GM23338 (cell line): Measurements from ENCODE around the gene MAD1L1. TPM values are rescaled to one million over a fixed set of nuclear protein-coding genes. Genes with fewer than 3 reads are reported as not detected.

Experiments
- ATAC-seq: fragments of 200-7000 bp; cut with Tn5 transposase; 3 replicates; pipeline ENCODE4 v1.9.1; 2020
- DNase-seq: peaks from one replicate; pipeline ENCODE4 v3.0.0-alpha.2; 2015; ENCODE audit warnings: low spot score
- H2AFZ ChIP-seq: fragments of 200-600 bp; sonication (generic); 2 replicates; pipeline ENCODE4 v1.8.0; 2016; ENCODE audit warnings: antibody characterized with exemption, mild to moderate bottlenecking, moderate library complexity
- H3F3A ChIP-seq: fragments of 200-600 bp; sonication (generic); replicated peaks from 2 replicates; pipeline ENCODE4 v1.8.0; 2017; ENCODE audit warnings: antibody characterized with exemption, mixed run types, low read depth
- H3K27ac ChIP-seq: fragments of 200-600 bp; sonication (generic); 2 replicates; pipeline ENCODE4 v1.6.1; 2016; ENCODE audit warnings: low read depth
- H3K27me3 ChIP-seq: fragments of 200-600 bp; sonication (generic); 2 replicates; pipeline ENCODE4 v1.8.0; 2016; ENCODE audit warnings: mild to moderate bottlenecking, mixed run types, moderate library complexity; ENCODE audit not compliant: insufficient read depth
- H3K36me3 ChIP-seq: fragments of 200-600 bp; sonication (generic); 2 replicates; pipeline ENCODE4 v1.8.0; 2016; ENCODE audit warnings: mild to moderate bottlenecking; ENCODE audit not compliant: insufficient read depth
- H3K4me1 ChIP-seq: fragments of 200-600 bp; sonication (generic); 2 replicates; pipeline ENCODE4 v1.8.0; 2016; ENCODE audit warnings: mild to moderate bottlenecking, moderate library complexity; ENCODE audit not compliant: insufficient read depth
- H3K4me2 ChIP-seq: fragments of 200-600 bp; sonication (generic); 2 replicates; pipeline ENCODE4 v1.7.1; 2017; ENCODE audit warnings: mixed run types
- H3K4me3 ChIP-seq: fragments of 200-600 bp; sonication (generic); 2 replicates; pipeline ENCODE4 v1.6.1; 2016; ENCODE audit warnings: mixed run types
- H3K79me2 ChIP-seq: fragments of 200-600 bp; sonication (generic); replicated peaks from 2 replicates; pipeline ENCODE4 v1.8.0; 2017; ENCODE audit warnings: mild to moderate bottlenecking; ENCODE audit not compliant: insufficient read depth
- H3K9me2 ChIP-seq: fragments of 200-600 bp; sonication (generic); 2 replicates; pipeline ENCODE4 v1.8.0; 2017; ENCODE audit not compliant: insufficient read depth
- H4K20me1 ChIP-seq: fragments of 200-600 bp; sonication (generic); replicated peaks from 2 replicates; pipeline ENCODE4 v1.8.0; 2017; ENCODE audit warnings: mild to moderate bottlenecking; ENCODE audit not compliant: insufficient read depth
- H3K27ac Mint-ChIP-seq: 2 replicates; pipeline ENCODE4 v1.8.0; 2020; ENCODE audit warnings: inconsistent platforms, mild to moderate bottlenecking, moderate library complexity, mixed read lengths
- H3K27me3 Mint-ChIP-seq: 3 replicates; pipeline ENCODE4 v1.8.0; 2022; ENCODE audit warnings: low read depth, mild to moderate bottlenecking, moderate library complexity, mixed read lengths, inconsistent platforms; ENCODE audit not compliant: insufficient read depth, poor library complexity
- H3K36me3 Mint-ChIP-seq: 3 replicates; pipeline ENCODE4 v1.8.0; 2021; ENCODE audit warnings: low read depth, mild to moderate bottlenecking, inconsistent platforms, moderate library complexity, mixed read lengths
- H3K4me1 Mint-ChIP-seq: 3 replicates; pipeline ENCODE4 v1.8.0; 2020; ENCODE audit warnings: mild to moderate bottlenecking, inconsistent platforms, mixed read lengths
- H3K4me3 Mint-ChIP-seq: 3 replicates; pipeline ENCODE4 v1.8.0; 2021; ENCODE audit warnings: moderate library complexity, mild to moderate bottlenecking, inconsistent platforms, mixed read lengths
- H3K9me3 Mint-ChIP-seq: 3 replicates; pipeline ENCODE4 v1.8.0; 2020; ENCODE audit warnings: moderate library complexity, mild to moderate bottlenecking, inconsistent platforms, mixed read lengths
- CREB1 ChIP-seq: fragments of 250-450 bp; sonication (Bioruptor Pico); IDR thresholded peaks from 2 replicates; pipeline ENCODE4 v1.5.0; 2020; ENCODE audit warnings: low read depth, mild to moderate bottlenecking, moderate library complexity
- CTCF ChIP-seq, 2 experiments: fragments of 200-600 bp in 1 of 2; sonication (generic) in 1 of 2; conservative IDR thresholded peaks; 2 replicates each; pipeline versions ENCODE4 v1.5.1 to v1.6.1; 2016 to 2017; ENCODE audit warnings: antibody characterized with exemption in 2 of 2, low read depth in 2 of 2, mild to moderate bottlenecking in 2 of 2, moderate library complexity in 1 of 2
- ETS1 ChIP-seq: IDR thresholded peaks from 2 replicates; pipeline ENCODE4 v1.6.1; 2016; ENCODE audit warnings: antibody characterized with exemption
- EZH2 ChIP-seq: fragments of 200-600 bp; sonication (generic); IDR thresholded peaks from one replicate; pipeline ENCODE4 v1.8.0; 2017; ENCODE audit warnings: antibody characterized with exemption, mild to moderate bottlenecking, low read depth; ENCODE audit not compliant: unreplicated experiment
- EZH2phosphoT487 ChIP-seq: fragments of 200-600 bp; sonication (generic); IDR thresholded peaks from one replicate; pipeline ENCODE4 v1.8.1; 2018; ENCODE audit warnings: antibody characterized with exemption; ENCODE audit not compliant: unreplicated experiment
- JUNB ChIP-seq: IDR thresholded peaks from one replicate; pipeline ENCODE4 v1.6.1; 2016; ENCODE audit warnings: antibody characterized with exemption; ENCODE audit not compliant: unreplicated experiment
- POLR2AphosphoS5 ChIP-seq: IDR thresholded peaks from 2 replicates; pipeline ENCODE4 v1.6.1; 2016; ENCODE audit warnings: antibody characterized with exemption, low read depth
- REST ChIP-seq: IDR thresholded peaks from one replicate; pipeline ENCODE4 v1.6.1; 2018; ENCODE audit warnings: antibody characterized with exemption; ENCODE audit not compliant: unreplicated experiment
- STAT1 ChIP-seq: IDR thresholded peaks from one replicate; pipeline ENCODE4 v1.6.1; 2016; ENCODE audit warnings: antibody characterized with exemption; ENCODE audit not compliant: unreplicated experiment
- ZNF114 ChIP-seq: fragments of 250-450 bp; sonication (Bioruptor Pico); IDR thresholded peaks from 2 replicates; pipeline ENCODE4 v1.5.0; 2020; ENCODE audit warnings: mild to moderate bottlenecking, moderate library complexity
- ZNF331 ChIP-seq: fragments of 250-450 bp; sonication (Bioruptor Pico); IDR thresholded peaks from 2 replicates; pipeline ENCODE4 v1.5.0; 2020; ENCODE audit warnings: low read depth, mild to moderate bottlenecking, moderate library complexity
- polyA plus RNA-seq: library from polyadenylated mRNA; unstranded; fragments of >200 nt; fragmentation: Nextera tagmentation; extraction: Ambion mirVana; gene quantifications from 2 replicates; pipeline ENCODE4 v1.2.1, GENCODE V29; 2016
- total RNA-seq: library from RNA; depleted of rRNA; stranded (reverse); fragments of >200 nt; shearing (Covaris generic); gene quantifications from 2 replicates; pipeline ENCODE4 v1.2.3, GENCODE V29; 2014

The MAD1L1 gene
- total and polyA plus RNA-seq, 2 experiments from 2014 or later = 40.3 to 59.3 TPM

GRCh38 chr7:2213551-2214215 is 19.1 kb downstream of the MAD1L1 start:
- Mint-ChIP-seq H3K27me3 (peaks cover 7% of the 10 kb centered on the region), H3K9me3 (no peaks in the 10 kb centered on the region), H3K4me1 (no peaks in the 10 kb centered on the region), H3K27ac (no peak overlapping the region), H3K36me3 (peaks cover 81% of the 10 kb centered on the region), H3K4me3 (no peak overlapping the region)
- DNase-seq (no peak), ATAC-seq (no peak)
- Histone ChIP-seq H3K27me3 (no peaks in the 10 kb centered on the region), H4K20me1 (no peaks in the 10 kb centered on the region), H3K4me3 (no peak overlapping the region), H3K36me3 (peaks cover 18% of the 10 kb centered on the region), H3K79me2 (no peaks in the 10 kb centered on the region; the same call in 1 of the 2 replicates), H3K4me1 (no peaks in the 10 kb centered on the region), H3K27ac (no peak overlapping the region), H2AFZ (no peak overlapping the region), H3K4me2 (no peak overlapping the region), H3F3A (no peaks in the 10 kb centered on the region), H3K9me2 (no peaks in the 10 kb centered on the region)
- no peak for TF ChIP-seq CTCF (conservative IDR thresholded peaks at IDR 0.05; ENCODE audit: low read depth in 2 of 2)
- no peak for TF ChIP-seq CREB1 (CRISPR knock-in tag)

GRCh38 chr7:2212906-2213305 is 19.8 kb downstream of the MAD1L1 start:
- peaks cover 18% of the 10 kb centered on the region for H3K36me3 ChIP-seq
- no peak overlapping the region for H2AFZ ChIP-seq
- H3F3A ChIP-seq = no peaks in the 10 kb centered on the region
- Mint-ChIP-seq H3K36me3 (peaks cover 82% of the 10 kb centered on the region), H3K27ac (no peak overlapping the region), H3K9me3 (no peaks in the 10 kb centered on the region), H3K4me3 (no peak overlapping the region), H3K27me3 (peaks cover 5% of the 10 kb centered on the region), H3K4me1 (no peaks in the 10 kb centered on the region)
- no peaks in the 10 kb centered on the region; the same call in 1 of the 2 replicates for H3K79me2 ChIP-seq
- H3K27me3 ChIP-seq = no peaks in the 10 kb centered on the region
- no peak overlapping the region for H3K27ac ChIP-seq
- H3K4me2 ChIP-seq = no peak overlapping the region
- H3K9me2 ChIP-seq = no peaks in the 10 kb centered on the region
- no peaks in the 10 kb centered on the region for H3K4me1 ChIP-seq
- H4K20me1 ChIP-seq = 0 out of 2 replicates have a peak, but pooled peaks cover 4% of the 10 kb centered on the region
- ATAC-seq (no peak), DNase-seq (no peak)
- TF ChIP-seq EZH2 (no peak), JUNB (no peak), ZNF331 (CRISPR knock-in tag) (no peak), ZNF114 (CRISPR knock-in tag) (no peak), STAT1 (no peak), REST (no peak), EZH2phosphoT487 (no peak), ETS1 (no peak), CREB1 (CRISPR knock-in tag) (no peak), POLR2AphosphoS5 (no peak)
- no peak overlapping the region for H3K4me3 ChIP-seq
